Dedifferentiated amniotic fluid mesenchymal stem cell (primary cell): Measurements from ENCODE around the gene SPPL2B.

Source experiments
- DNase-seq: peaks from one replicate; pipeline ENCODE4 v3.0.0-alpha.2; 2016; ENCODE audit errors: extremely low spot score

The SPPL2B gene

DNA sequence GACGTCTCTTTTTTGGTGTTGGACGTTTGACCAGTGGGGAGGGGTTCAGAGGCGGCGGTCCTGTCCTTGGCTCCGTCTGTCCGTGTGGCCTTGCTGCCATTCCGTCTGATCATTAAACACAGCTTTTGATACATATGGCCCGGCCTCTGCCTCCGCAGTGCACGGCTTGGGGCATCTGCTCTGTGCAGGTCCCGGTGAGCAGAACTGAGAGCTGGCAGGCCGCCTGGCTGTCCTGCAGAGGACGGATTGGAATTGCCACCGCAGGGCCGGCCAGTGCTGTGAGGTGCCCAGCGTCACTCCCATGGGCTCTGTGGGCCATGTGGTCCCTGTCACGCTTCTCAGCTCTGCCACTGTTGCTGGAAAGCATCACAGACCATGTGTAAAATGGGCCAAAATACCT, 26.2 kb downstream of the SPPL2B start:
- no peak for DNase-seq

DNA sequence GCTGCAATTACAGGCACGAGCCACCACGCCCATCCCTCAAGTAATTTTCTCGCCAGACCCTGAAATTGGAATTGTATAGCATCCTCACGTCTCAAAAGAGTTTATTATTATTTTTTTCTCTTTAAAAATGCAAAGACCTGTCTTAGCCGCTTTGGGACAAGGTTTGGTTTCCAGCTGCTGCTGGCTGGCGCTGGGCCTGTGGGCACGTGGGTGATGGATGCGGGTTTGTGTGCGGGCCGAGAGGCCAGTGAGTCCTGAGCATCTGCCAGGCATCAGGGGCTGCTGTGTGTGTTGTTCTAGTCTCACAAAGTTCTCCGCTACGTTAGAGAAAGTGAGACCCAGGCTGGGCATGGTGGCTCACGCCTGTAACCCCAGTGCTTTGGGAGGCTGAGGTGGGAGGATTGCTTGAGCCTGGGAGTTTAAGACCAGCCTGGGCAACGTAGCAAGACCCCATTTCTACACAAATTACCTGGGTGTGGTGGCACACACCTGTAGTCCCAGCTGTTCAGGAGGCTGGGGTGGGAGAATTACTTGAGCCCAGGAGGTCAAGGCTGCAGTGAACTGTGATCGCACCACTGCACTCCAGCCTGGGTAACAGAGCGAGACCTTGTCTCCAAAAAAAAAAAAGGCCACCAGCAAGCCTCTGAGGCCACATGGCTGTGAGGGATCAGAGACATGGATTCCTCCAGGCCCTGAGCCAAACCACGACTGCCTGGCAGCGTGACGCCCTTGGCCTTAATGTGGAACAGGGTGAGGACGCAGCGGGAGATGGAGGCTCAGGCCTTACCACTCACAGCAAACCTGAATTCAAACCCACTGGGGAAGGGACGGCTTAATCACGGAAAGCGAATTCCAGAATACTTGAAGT, 26.9 kb downstream of the SPPL2B start:
- no peak for DNase-seq

DNA sequence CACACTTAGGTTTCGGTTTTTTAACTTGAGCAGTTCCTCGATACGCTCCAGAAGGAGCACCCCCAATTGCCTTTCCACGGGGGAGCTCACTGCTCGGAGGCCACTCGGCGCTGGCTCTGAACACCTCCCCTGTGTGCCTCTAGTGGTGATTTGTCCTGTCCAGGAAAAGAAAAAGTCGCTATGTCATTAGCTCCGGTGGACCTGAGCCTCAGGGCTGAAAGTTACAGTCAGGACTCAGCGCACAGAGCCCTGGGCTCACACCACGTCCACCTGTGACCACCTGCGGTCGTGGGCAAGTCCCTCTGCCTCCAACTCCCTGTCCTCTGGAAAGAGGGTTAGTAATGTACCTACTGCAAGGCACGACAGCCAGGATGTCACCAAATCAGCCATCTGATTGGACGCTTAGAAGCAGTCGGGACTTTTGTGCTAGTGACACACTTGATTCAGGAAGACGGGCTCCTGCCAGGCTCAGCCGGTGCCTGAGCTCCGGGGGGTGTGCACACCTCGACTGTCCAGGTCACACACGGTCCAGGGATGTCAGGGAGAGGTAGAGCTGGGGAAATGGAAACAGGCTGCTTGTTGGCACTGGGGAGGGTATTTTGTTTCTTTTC, 27.7 kb downstream of the SPPL2B start:
- no peak for DNase-seq

DNA sequence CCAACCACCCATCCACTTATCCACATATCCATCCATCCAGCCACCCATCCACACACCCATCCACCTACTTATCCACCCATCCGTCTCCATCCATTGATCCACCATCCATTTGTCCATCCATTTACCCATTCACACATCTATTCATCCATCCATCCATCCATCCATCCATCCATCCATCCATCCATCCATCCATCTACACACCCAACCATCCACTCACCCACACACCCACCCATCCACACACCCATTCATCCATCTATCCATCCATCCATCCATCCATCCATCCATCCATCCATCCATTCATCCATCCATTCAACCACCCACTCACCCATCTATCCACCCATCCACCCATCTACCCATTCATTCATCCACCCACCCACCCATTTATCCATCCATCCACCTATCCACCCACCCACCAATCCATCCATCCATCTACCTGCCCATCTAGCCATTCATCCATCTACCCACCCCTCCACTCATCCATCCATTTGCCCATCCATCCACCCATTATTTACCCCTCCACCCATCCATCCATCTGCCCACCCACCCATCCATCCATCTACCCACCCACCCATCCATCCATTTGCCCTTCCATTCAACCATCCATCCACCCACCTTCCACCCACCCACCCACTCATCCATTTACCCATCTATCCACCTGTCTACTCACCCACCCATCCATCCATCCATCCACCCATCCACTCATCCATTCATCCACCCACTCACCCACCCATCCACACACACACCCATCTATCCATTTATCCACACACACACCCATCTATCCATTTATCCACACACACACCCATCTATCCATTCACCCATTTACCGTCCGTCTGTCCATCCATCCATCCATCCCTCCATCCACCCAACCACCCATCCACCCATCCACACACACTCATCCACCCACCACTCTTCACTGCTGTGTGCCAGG, 29.1 kb downstream of the SPPL2B start:
- DNase-seq = no peak

DNA sequence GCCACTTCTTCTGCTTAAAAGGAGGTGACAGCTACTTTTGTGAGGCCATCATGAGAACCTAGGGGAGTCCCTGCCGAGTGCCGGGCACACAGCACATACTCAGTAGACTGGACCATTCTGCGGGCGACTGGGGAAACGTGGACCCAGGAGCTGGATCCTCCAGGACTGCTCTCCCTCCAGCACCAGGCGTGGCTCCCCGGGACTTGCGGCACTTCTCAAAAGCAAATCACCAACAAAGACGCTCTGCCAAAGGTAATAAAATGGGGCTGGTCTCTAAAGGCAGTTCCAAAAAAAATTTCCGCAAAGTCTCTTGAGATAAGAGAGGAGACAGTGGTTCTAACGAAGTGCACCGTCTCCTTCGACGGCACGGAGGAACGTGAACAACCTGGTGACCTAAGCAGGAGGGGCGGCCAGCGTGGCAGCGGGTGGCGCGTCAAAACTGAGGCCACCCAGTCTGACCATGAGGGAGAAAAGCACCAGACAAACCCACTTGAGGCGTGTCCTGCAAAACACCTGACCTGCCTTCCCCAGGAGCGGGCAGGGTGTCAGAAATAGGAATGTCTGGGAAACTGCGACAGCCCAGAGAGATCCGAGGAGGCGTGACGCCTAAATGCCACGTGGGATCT, 30.2 kb downstream of the SPPL2B start:
- DNase-seq = no peak

DNA sequence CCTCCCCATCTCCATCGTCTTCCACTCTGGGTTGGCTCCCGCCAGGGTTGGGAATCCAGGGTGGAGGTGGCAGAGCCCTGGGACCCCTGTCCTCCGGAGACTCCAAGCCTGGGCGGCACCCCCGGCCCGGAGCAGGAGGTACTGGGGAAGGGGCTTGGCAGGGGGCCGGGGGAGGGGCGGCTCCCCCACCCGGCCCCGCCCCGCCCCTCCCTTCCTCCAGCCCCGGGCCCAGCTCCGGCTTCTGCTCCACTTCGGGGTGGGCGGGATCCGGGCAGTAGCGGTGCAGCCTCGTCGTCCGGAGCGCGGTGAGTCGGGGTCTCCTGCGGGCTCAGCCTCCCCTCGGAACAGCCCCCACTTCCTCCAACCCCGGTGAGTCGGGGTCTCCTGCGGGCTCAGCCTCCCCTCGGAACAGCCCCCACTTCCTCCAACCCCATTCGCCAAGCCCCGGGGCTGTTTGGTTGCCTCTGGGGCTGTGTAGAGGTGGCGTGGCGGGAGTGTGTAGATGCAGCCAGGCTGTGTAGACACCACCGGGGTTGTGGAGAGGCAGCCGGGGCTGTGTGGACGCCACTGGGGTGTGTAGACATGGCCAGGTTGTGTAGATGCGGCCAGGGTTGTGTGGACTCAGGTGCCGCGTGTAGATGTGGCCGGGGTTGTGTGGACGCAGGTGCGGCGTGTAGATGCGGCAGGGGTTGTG, 31.7 kb downstream of the SPPL2B start, which contains the start of gene TMPRSS9:
Gene TMPRSS9 (plus strand): TSS at position 274 of the 694 bp plus-strand sequence. CDS start 29,521 bp downstream, outside the sequence.
- no peak for DNase-seq

DNA sequence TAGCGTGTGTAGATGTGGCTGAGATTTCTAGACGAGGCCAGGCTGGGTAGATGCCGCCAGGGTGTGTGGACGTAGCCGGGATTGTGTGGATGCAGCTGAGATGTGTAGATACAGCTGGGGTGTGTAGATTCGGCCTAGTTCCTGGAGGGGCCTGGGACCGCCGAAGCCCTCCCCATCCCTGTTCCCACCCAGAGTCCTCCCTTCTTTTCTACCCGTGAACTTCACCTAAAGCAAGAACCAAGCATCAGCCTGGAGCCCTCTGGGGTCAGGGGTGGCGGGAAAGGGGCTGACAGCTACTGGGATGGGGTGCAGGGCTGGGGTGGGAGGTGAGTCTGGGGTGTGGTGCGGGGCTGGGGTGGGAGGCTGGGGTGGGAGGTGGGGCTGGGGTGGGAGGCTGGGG, 32.3 kb downstream of the SPPL2B start:
- DNase-seq = no peak

DNA sequence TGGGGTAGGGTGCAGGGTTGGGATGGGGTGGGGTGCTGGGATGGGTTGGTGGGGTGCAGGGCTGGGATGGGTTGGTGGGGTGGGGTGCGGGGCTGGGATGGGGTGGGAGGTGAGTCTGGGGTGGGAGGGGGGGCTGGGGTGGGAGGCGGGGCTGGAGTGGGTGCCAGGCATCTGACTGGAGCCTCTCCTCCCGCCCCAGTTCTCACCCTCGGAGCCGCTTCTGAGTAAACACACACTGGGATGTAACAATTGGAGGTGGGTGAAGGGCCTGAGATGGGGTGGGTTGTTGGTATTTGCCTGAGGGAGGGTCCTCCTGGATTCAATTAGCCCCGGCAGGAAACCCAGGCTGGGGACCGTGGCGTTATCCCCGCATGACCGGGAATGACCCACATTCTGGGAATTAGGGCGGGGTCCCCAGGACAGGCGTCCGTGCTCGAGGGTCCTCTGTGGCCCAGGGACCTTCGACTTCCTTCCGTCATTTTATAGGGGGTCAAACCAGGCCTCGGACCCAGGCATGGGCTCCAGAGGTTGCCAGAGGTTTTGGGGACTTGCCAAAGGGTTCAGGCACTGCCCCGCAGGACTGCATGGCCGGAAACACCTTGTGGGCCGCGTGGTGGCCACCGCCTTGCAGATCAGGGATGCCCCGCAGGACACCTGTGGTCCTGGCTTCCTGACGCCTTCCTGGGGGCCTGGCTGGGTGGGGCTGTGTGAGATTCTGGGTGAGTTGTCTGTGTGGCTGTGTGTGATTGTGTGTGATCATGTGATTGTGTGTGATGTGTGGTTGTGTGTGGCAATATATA, 33.0 kb downstream of the SPPL2B start:
- DNase-seq = no peak

DNA sequence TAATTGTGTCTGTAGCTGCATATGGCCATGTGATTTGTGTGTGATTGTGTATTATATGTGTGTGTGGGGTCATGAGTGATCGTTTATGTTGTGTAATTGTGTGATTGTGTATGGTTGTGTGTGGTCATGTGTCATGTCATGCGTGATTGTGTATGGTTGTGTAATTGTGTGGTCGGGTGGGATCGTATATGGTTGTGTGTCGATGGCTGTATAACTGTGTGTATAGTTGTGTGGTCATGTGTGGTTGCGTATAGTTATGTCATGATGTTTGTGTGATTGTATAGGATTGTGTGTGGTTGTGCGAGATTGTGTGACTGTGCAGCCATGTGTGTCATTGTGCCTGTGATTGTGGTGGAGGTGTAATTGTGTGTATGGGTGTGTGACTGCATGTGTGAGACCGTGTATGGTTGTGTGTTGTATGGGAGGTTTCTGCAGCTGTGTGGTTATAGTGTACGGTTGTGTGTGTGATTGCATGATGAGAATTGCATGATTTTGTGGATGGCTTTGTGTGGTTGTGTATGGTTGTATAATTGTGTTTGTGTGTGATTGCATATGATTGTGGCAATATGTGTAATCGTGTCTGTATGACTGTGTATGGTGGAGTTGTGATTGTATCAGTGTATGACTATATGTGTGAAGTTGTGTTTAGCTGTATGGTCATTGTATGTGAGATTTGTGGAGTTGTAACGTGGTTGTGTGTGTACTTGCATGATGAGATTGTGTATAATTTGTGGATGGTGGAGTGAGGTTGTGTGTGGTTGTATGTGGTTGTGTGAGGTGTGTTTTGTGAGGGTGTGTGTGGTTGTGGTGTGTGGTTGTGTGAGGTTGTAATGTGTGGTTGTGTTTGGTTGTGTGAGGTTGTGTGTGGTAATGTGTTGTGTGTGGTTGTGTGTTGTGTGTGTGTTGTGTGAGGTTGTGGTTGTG, 33.8 kb downstream of the SPPL2B start:
- no peak for DNase-seq

DNA sequence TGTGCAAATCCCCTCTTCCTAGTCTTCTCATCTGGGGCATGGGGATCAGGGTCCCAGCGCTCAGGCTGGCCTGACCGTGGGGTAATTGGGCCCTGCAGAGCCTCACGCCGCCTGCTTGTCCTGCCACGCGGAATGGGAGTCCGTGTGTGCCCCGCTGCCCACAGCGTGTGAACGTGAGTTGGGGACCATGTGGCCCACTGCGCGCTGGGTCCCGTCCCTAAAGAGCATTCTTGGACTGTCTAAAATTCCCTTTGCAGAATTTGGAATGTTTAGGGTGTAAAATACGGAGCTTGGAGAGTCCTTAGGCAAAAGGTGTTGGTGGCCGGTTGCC, 34.5 kb downstream of the SPPL2B start:
- no peak for DNase-seq

DNA sequence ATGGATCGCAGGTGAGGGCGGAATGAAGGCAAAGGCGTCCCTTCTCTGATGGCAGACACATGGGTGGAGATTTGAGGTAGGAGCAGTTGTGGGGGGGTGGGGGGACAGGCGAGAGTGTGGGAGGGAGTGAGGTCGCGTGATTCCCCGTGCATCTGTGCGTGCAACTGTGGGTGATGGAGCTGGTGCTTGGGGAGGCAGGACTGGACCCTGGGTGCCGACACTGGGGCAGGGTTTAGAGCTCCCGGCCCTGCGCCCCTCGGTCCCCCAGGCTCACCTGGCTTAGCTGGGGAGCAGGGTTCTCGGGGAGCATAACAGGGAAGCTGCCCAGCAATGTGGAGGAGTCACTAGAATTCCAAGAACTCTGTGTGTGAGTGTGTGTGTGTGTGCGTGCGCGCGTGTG, 34.9 kb downstream of the SPPL2B start:
- DNase-seq = no peak

DNA sequence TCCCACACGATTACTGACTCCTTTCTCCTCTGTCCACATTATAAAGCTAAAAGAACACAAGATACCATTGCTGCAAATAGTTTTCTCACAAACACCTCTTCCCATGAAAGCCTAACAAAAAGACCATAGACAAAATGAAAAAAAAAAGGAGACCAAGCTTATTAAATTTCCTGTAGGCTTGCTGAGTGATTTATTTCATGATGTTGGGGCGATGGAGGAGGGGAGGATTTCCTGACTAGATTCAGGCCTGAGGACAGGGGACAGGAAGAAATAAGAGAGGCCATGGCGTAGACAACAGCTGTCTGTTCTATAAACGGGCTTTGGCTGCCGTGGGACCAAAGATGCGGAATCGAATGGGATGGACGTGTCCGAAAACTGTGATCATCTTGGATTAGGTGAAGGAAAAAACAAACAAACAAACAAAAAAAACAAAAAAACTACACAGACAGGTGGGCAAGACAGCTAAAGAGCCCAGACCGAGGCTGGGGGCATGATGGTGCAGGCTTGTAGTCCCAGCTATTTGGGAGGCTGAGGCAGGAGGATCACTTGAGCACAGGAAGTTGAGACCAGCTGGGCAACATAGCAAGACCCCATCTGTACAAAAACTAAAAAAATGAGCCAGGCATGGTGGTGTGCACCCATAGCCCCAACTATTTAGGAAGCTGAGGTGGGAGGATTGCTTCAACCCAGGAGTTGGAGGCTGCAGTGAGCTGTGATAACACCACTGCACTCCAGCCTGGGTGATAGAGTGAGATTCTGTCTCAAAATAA, 36.9 kb downstream of the SPPL2B start:
- DNase-seq = no peak

DNA sequence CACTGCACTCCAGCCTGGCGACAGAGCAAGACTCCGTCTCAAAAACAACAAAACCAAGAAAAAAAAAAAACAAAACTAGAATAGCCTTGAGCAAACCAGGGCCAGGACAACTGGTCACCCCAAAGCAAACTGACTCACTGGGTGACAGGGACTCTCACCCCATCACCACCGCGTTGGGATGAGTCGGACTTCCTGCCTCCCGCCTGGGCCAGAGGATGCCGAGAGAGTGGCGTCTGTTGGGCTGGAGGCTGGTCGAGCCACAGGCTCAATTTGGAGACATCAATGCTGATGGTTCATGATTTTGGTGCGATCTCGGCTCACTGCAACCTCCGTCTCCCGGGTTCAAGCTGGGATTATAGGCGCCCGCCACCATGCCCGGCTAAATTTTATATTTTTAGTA, 43.2 kb downstream of the SPPL2B start:
- no peak for DNase-seq

DNA sequence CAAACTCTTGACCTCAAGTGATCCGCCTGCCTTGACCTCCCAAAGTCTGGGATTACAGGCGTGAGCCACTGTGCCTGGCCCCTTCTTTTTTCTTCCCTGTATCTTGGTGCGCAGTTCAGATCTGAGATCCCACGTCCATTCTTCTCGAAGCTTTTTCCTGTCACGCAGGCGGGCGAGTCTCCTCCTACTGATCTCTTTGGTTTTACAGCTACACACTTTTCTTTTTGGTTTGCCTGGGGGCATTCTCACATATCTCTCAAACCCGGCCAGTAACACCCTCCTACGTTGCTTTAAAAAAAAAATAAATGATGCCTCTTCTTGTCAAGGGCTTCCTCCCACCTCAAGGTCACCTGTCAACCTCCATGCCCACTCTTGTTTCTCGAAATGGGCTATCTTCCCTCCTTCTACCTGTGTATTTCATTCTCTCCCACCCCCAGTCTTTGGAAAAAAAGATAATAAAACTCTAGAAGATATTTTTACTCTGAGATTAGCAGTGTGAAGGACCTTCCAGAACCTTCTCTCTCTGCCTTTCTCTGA, 43.7 kb downstream of the SPPL2B start:
- DNase-seq = no peak

DNA sequence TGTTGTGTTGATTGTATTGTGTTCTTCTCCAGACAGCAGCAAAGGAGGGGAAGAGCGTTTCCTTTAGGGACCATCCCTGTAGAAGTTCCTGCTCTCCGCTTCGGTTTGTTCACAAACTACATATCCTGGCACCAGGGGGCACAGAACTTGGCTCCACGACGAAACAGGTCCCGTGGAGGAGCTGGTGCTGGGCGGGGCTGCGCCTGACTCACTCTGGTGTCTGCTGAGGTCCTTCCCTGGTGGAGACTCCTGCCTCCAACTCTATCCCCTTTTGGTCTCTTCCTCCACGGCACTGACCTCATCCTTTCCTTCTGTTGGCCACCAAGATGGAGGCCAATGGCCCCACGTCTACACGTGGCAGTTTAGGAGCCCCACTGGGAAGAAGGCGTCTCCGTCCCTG, 46.3 kb downstream of the SPPL2B start:
- no peak for DNase-seq

DNA sequence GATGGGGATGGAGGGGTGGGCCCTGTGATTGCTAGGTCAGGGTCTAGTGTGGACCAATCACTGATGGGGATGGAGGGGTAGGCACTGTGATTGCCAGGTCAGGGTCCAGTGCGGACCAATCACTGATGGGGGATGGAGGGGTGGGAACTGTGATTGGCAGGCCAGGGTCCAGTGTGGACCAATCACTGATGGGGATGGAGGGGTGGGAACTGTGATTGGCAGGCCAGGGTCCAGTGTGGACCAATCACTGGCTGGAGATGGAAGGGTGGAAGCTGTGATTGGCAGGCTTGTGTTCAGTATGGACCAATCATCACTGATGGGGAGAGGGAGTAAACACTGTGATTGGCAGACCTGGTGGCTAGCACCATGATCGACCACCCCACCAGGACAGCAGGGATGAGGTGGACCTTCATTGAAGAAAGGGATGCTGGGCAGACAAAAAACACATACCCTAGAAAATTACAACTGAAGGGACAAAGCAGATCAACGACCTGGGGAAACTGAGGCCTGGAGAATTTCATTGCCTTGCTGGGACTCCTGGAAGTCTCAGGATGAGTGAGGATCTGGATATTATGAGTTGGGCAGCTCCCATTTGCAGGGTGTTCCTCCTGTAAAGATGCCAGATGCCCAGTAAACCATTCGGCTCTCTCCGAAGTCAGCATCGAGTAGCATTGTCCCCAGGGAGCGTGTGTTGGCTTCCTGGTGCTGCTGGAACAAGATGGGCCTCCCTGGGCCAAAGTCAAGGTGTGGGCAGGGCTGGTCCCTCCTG, 47.1 kb downstream of the SPPL2B start:
- no peak for DNase-seq

DNA sequence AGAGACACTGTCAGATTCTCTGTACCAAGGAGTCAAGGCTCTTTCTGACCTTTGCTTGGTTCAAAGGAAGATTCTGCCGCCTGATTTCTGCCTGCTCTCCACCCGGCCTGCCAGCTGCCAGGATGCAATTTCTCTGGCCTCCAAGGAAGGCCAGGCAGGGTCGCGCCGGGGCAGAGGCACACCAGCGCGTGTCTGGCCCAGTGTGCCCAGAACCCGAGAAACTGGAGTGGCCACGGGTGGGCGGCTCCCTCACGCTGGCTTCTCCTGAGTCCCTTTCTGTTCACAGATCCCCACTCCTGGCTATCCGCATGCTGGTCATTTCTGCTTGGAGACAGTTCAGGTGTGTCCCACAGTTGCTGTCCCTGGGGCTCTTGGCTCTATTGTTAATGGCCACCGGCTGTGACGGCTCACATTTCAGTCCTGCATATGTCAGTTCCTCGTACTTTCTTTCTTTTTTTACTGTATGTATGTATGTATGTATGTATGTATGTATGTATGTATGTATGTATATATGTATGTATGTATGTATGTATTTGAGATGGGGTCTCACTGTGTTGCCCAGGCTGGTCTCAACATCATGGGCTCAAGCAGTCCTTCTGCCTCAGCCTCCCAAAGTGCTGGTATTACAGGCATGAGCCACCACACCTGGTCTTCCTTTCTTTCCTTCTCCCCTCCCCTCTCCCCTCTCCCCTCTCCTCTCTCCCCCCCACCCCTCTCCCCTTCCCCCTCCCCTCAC, 48.5 kb downstream of the SPPL2B start:
- no peak for DNase-seq
